GM15510 (cell line): ENCODE data around the gene CD207.

Experiments used
- POLR2A ChIP-seq: IDR thresholded peaks from 3 replicates; pipeline ENCODE4 v1.6.1; 2011; ENCODE audit warnings: borderline replicate concordance; ENCODE audit not compliant: insufficient read length; ENCODE audit errors: extremely low read depth

Gene CD207

GRCh38 chr2:70833246-70833645 is 2.4 kb downstream of the CD207 start:
- TF ChIP-seq POLR2A = no peak

- no peak for TF ChIP-seq POLR2A
These were observed 3.2 kb downstream of the CD207 start for GRCh38 chr2:70832386-70832785.

- TF ChIP-seq POLR2A = no peak
These were observed 3.8 kb downstream of the CD207 start for GRCh38 chr2:70831861-70832260.

GRCh38 chr2:70830366-70830765 is 5.2 kb downstream of the CD207 start:
- TF ChIP-seq POLR2A = no peak

DNA sequence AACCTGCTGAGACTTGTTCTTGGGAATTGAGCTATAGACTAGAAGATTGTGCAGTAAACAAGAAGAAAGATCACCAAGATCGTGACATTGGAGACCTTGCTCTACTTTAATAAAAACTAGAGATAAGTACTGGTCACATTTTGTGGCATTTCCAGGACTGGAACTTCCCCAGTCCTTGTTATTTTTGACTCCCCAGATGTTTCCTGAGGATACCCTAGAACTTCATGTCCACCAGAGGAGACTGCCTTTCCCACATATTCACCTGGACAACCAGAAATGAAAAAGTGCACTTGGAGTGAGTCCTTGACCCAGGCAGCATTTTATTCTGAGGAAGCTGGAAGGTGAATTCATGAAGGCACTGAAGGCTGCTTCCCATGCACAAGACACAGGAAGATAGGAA is 5.7 kb downstream of the CD207 start:
- TF ChIP-seq POLR2A = no peak

- no peak for TF ChIP-seq POLR2A
These were observed 6.4 kb downstream of the CD207 start for GRCh38 chr2:70828914-70829824.

DNA sequence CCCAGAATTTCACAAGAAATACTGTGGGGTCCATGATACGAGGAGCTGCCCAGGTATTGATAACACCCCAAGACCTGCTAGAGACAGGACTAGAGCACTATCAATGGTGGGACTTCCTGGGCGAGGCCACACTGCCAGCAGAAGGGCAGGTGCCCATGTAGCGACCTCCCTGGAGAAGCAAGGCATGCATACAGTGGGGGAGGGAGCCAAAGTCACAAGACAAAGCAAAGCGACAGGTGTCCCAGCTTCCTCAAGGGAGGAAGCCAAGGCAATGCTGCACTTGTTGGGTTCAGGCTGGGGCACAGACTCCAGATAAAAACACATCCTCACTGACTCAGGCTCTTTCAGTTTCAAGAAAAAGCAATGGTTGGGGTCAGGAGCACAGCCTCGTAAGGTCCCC is 7.5 kb downstream of the CD207 start:
- TF ChIP-seq POLR2A = no peak

DNA sequence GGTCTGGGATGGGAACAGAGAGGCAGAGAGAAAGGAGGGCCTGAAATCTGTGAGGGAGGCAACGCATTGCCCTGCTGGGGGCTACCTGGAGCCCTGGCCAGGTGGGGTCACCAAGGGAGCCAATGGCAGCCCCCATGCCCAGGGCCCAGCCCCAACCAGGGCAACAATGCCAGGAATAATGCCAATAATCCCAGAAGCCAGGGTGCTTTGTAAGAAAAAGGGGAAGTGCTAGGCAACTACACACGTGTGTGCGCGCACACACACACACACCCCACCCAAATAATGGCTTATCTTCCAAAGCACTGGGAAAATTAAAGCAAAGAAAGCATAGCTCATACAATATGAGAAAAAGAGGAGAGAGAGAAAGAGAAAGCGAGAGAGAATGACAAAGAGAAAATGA is 8.2 kb downstream of the CD207 start:
- TF ChIP-seq POLR2A = no peak

GRCh38 chr2:70826696-70827350 is 8.8 kb downstream of the CD207 start:
- no peak for TF ChIP-seq POLR2A

- TF ChIP-seq POLR2A = no peak
These were observed 12.4 kb downstream of the CD207 start for GRCh38 chr2:70823249-70823648.

DNA sequence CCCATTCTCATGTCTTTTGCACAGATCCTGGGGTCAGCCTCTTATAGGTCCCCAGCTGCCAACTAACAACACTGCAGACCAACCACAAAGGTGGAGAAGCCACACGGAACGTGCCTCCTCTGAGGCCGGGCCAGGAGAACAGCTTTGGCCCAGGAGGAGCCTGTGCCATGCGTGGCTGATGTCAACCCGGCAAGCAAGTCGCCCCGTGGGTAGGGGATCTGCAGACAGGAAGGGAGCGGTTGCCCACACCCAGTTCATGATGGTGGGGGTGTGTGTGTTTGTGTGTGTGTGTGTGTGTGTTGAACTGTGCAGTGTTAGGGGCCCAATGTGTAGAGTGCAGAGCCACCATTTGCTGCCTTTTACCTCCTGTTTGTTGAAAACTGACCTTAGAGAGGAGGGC is 12.8 kb downstream of the CD207 start:
- TF ChIP-seq POLR2A = no peak

DNA sequence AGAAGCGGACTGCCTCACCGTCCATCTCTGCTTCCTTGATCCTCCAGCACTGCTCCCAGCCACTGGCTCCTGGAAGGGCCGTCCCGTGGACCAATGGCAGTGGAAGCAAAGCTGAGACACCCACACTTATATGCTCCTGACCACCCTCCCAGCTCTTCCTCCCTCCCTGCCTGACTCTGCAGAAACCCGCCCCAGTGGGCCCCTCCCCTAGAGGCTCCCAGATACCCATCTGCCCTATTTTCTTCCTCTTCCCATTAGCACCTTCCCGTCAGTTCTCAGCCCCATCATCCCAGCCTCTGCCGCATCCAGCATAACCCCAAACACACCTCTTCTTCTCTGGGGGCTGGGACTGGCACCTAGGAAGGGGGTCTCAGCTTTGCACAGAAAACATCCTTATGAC is 15.1 kb downstream of the CD207 start, which contains the start of gene CLEC4F:
CLEC4F (minus strand) TSS at position 101 of the 400 bp plus-strand sequence; CDS start at position 25, 76 bp downstream.
- no peak for TF ChIP-seq POLR2A

GRCh38 chr2:70817284-70817954 is 18.2 kb downstream of the CD207 start:
- no peak for TF ChIP-seq POLR2A

- TF ChIP-seq POLR2A = no peak
These were observed 18.9 kb downstream of the CD207 start for GRCh38 chr2:70816726-70817125.
